Keratinocyte (primary cell): ENCODE results near the gene ARFGAP3. TPM values are rescaled to one million over a fixed set of nuclear protein-coding genes. Genes with fewer than 3 reads are reported as not detected.

Source experiments
- DNase-seq: peaks from one replicate; pipeline ENCODE4 v3.0.0-alpha.2; 2011; ENCODE audit warnings: low read depth, missing footprints, low spot score
- FAIRE-seq: peaks from 2 replicates; lab custom pipeline; 2011; peaks lifted over from hg19 to GRCh38; lab: Jason Lieb, UNC
- H2AFZ ChIP-seq: 2 replicates; pipeline ENCODE4 v1.6.0; 2012; ENCODE audit warnings: low read length, control low read depth, inconsistent platforms; ENCODE audit not compliant: control insufficient read depth
- H3K27ac ChIP-seq: 2 replicates; pipeline ENCODE4 v1.5.1; 2011; ENCODE audit warnings: low read length; ENCODE audit not compliant: control insufficient read depth, insufficient read depth
- H3K27me3 ChIP-seq: 3 replicates; pipeline ENCODE4 v1.6.0; 2011; ENCODE audit warnings: low read length; ENCODE audit not compliant: control insufficient read depth, insufficient read depth; ENCODE audit errors: extremely low read depth
- H3K36me3 ChIP-seq, 2 experiments: 2 replicates in 1 of 2; 3 replicates in 1 of 2; pipeline ENCODE4 v1.5.1; 2011; ENCODE audit warnings: low read length in 2 of 2, mild to moderate bottlenecking in 1 of 2; ENCODE audit not compliant: control insufficient read depth in 2 of 2, insufficient read depth in 2 of 2; ENCODE audit errors: extremely low read depth in 1 of 2
- H3K4me1 ChIP-seq: 3 replicates; pipeline ENCODE4 v1.5.1; 2011; ENCODE audit warnings: low read length; ENCODE audit not compliant: control insufficient read depth, insufficient read depth; ENCODE audit errors: extremely low read depth
- H3K4me2 ChIP-seq: 3 replicates; pipeline ENCODE4 v1.6.0; 2011; ENCODE audit warnings: low read depth, low read length; ENCODE audit not compliant: control insufficient read depth, insufficient read depth; ENCODE audit errors: extremely low read depth
- H3K4me3 ChIP-seq, 3 experiments: fragments of 200-600 bp in 1 of 3; sonication (generic) in 1 of 3; 2 replicates in 2 of 3; 3 replicates in 1 of 3; pipeline ENCODE4 v1.5.1; 2011 to 2016; ENCODE audit warnings: low read length in 3 of 3, mild to moderate bottlenecking in 3 of 3, control low read depth in 2 of 3, inconsistent platforms in 1 of 3, low read depth in 1 of 3, mixed read lengths in 1 of 3, mixed run types in 1 of 3, moderate library complexity in 1 of 3; ENCODE audit not compliant: control insufficient read depth in 2 of 3, insufficient read depth in 2 of 3; ENCODE audit errors: extremely low read depth in 1 of 3
- H3K79me2 ChIP-seq: 2 replicates; pipeline ENCODE4 v1.6.0; 2012; ENCODE audit warnings: low read length; ENCODE audit not compliant: control insufficient read depth, insufficient read depth
- H3K9ac ChIP-seq: 3 replicates; pipeline ENCODE4 v1.6.0; 2011; ENCODE audit warnings: low read length; ENCODE audit not compliant: control insufficient read depth, insufficient read depth; ENCODE audit errors: extremely low read depth
- H3K9me1 ChIP-seq: 3 replicates; pipeline ENCODE4 v1.6.0; 2011; ENCODE audit warnings: low read length; ENCODE audit not compliant: control insufficient read depth, insufficient read depth; ENCODE audit errors: extremely low read depth
- H3K9me3 ChIP-seq: 2 replicates; pipeline ENCODE4 v1.5.1; 2012; ENCODE audit warnings: low read depth, low read length; ENCODE audit not compliant: control insufficient read depth
- H4K20me1 ChIP-seq: 3 replicates; pipeline ENCODE4 v1.6.0; 2011; ENCODE audit warnings: low read length; ENCODE audit not compliant: control insufficient read depth, insufficient read depth; ENCODE audit errors: extremely low read depth
- CTCF ChIP-seq, 3 experiments: IDR thresholded peaks in 1 of 3; conservative IDR thresholded peaks in 1 of 3; optimal IDR thresholded peaks in 1 of 3; 2 replicates in 2 of 3; 3 replicates in 1 of 3; pipeline versions ENCODE3 to v1.5.1; 2011; ENCODE audit warnings: low read length in 3 of 3, mild to moderate bottlenecking in 3 of 3, moderate library complexity in 2 of 3, control low read depth in 1 of 3, inconsistent platforms in 1 of 3; ENCODE audit not compliant: insufficient read depth in 2 of 3; ENCODE audit errors: extremely low read depth in 1 of 3
- EZH2 ChIP-seq: IDR thresholded peaks from one replicate; pipeline ENCODE4 v1.6.1; 2012; ENCODE audit warnings: inconsistent platforms, mild to moderate bottlenecking, low read length, moderate library complexity
- dilution Hi-C: fragments of 300-500 bp; cut with MboI; formaldehyde crosslinking; loops from one replicate; pipeline ENCODE4 v1.7.0; 2020; ENCODE audit warnings: low sequenced_read_pairs; ENCODE audit not compliant: extremely low pct_ligation_motif_present
- polyA plus RNA-seq, 5 experiments: library from polyadenylated mRNA; depleted of rRNA in 3 of 5; stranded (reverse) in 3 of 5; stranded (forward) in 1 of 5; unstranded in 1 of 5; fragments of >200 nt; gene quantifications; 1 replicate in 1 of 5; 2 replicates in 3 of 5; 3 replicates in 1 of 5; pipeline versions ENCODE4 v1.2.1 to v1.2.3, GENCODE V29; 2011 to 2012; ENCODE audit warnings: missing spikeins in 2 of 5, low read depth in 1 of 5, low replicate concordance in 1 of 5

Gene ARFGAP3
- polyA plus RNA-seq, 1 donor (not counting 4 experiments of a cell fraction or from before 2014, with no cell fraction given): 28.3 TPM

- Histone ChIP-seq H3K36me3 (no peaks in the 10 kb centered on the region), H2AFZ (no peak overlapping the region), H3K27me3 (peaks cover 3% of the 10 kb centered on the region), H3K4me3 (no peak overlapping the region), H4K20me1 (no peaks in the 10 kb centered on the region), H3K9me1 (no peaks in the 10 kb centered on the region), H3K9me3 (no peaks in the 10 kb centered on the region), H3K27ac (no peak overlapping the region), H3K4me2 (peak overlapping the region; percentile 28), H3K9ac (no peak overlapping the region), H3K4me1 (peaks cover 7% of the 10 kb centered on the region), H3K79me2 (no peaks in the 10 kb centered on the region)
- no peak for DNase-seq
- FAIRE-seq: no peak
- dilution Hi-C loops: no loop called here
- TF ChIP-seq CTCF (optimal IDR thresholded peaks at IDR 0.05 in 1 of 3, IDR thresholded peaks at IDR 0.05 in 1 of 3, conservative IDR thresholded peaks at IDR 0.05 in 1 of 3; ENCODE audit: extremely low read depth in 1 of 3, insufficient read depth in 2 of 3, low read length in 3 of 3) (no peak), EZH2 (no peak)
Measured at GRCh38 chr22:42768385-42769035, 88.6 kb downstream of the ARFGAP3 start.

- no peak overlapping the region for H3K4me2 ChIP-seq
- dilution Hi-C loops: no loop called here
- no peak overlapping the region for H3K27ac ChIP-seq
- H3K79me2 ChIP-seq: no peaks in the 10 kb centered on the region
- H3K9me1 ChIP-seq: no peaks in the 10 kb centered on the region
- H3K9me3 ChIP-seq: no peaks in the 10 kb centered on the region
- H3K4me3 ChIP-seq: no peak overlapping the region
- H3K36me3 ChIP-seq: no peaks in the 10 kb centered on the region
- no peak for FAIRE-seq
- no peak overlapping the region for H3K9ac ChIP-seq
- H4K20me1 ChIP-seq: no peaks in the 10 kb centered on the region
- H2AFZ ChIP-seq: no peak overlapping the region
- DNase-seq: no peak
- H3K27me3 ChIP-seq: peaks cover 3% of the 10 kb centered on the region
- H3K4me1 ChIP-seq: peaks cover 7% of the 10 kb centered on the region
- TF ChIP-seq CTCF (optimal IDR thresholded peaks at IDR 0.05 in 1 of 3, IDR thresholded peaks at IDR 0.05 in 1 of 3, conservative IDR thresholded peaks at IDR 0.05 in 1 of 3; ENCODE audit: extremely low read depth in 1 of 3, insufficient read depth in 2 of 3, low read length in 3 of 3) (no peak), EZH2 (no peak)
Measured at GRCh38 chr22:42766860-42767259, 90.2 kb downstream of the ARFGAP3 start.
